HepG2 (cell line): ENCODE measurements around the gene PPBP.

Experiments used
- MAFF ChIP-seq: IDR thresholded peaks from 2 replicates; pipeline ENCODE4 v1.6.1; 2011; ENCODE audit warnings: low read depth, low read length, improper control_type of control experiment
- NFE2 ChIP-seq: sonication (generic); formaldehyde crosslinking; IDR thresholded peaks from 2 replicates; pipeline ENCODE4 v1.4.0; 2020; ENCODE audit warnings: missing genetic modification reagents
- REST ChIP-seq, 2 experiments: IDR thresholded peaks; 2 replicates each; pipeline ENCODE4 v1.6.1; 2011 to 2012; ENCODE audit warnings: low read length in 2 of 2, borderline replicate concordance in 1 of 2, low read depth in 1 of 2, mild to moderate bottlenecking in 1 of 2, moderate library complexity in 1 of 2
- RNF2 ChIP-seq: fragments of 450-650 bp; conservative IDR thresholded peaks from 2 replicates; pipeline ENCODE4 v1.6.1; 2016; ENCODE audit warnings: low read depth
- ZNF280D ChIP-seq: sonication (generic); formaldehyde crosslinking; IDR thresholded peaks from 2 replicates; pipeline ENCODE4 v1.5.1; 2020; ENCODE audit warnings: mild to moderate bottlenecking, missing genetic modification reagents
- ZNF839 ChIP-seq: sonication (generic); formaldehyde crosslinking; IDR thresholded peaks from 2 replicates; pipeline ENCODE4 v1.4.0; 2020; ENCODE audit warnings: missing genetic modification reagents, mild to moderate bottlenecking, borderline replicate concordance

GRCh38 chr4:73989928-73990327, 1.9 kb upstream of the PPBP start:
- TF ChIP-seq MAFF (no peak), ZNF280D (CRISPR knock-in tag) (no peak), NFE2 (CRISPR knock-in tag) (no peak), ZNF839 (CRISPR knock-in tag) (no peak), RNF2 (no peak), REST (IDR thresholded peaks at IDR 0.05; ENCODE audit: borderline replicate concordance in 1 of 2, low read depth in 1 of 2, low read length in 2 of 2) (no peak)
